ENCODE measurements around the gene TTC12.

The TTC12 gene

DNA sequence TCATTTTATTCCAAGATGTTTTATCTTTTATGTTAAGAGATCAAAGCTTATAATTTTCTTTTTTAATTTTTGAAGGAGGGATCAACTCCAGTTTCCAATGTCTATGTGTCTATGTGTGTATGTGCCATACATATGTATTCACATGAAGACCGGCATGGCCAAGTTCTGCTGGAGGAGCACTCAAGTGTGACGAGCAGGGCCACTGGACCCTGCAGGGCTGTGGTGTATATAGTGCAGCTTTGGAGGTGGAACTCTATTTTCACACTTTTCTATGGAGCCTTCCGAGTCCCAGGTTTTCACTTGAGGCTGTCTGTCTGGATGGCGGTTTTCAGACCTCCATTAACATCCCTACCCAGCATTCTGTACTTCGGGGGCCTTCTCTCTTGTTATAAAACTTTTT lies 36.5 kb upstream of the TTC12 start:
- no peak for DNase-seq (ENCODE audit: extremely low read depth, low read depth)
- TF ChIP-seq, protein P1, sequence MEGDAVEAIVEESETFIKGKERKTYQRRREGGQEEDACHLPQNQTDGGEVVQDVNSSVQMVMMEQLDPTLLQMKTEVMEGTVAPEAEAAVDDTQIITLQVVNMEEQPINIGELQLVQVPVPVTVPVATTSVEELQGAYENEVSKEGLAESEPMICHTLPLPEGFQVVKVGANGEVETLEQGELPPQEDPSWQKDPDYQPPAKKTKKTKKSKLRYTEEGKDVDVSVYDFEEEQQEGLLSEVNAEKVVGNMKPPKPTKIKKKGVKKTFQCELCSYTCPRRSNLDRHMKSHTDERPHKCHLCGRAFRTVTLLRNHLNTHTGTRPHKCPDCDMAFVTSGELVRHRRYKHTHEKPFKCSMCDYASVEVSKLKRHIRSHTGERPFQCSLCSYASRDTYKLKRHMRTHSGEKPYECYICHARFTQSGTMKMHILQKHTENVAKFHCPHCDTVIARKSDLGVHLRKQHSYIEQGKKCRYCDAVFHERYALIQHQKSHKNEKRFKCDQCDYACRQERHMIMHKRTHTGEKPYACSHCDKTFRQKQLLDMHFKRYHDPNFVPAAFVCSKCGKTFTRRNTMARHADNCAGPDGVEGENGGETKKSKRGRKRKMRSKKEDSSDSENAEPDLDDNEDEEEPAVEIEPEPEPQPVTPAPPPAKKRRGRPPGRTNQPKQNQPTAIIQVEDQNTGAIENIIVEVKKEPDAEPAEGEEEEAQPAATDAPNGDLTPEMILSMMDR (IDR thresholded peaks at IDR 0.05; ENCODE audit: low read depth, low read length), result no peak

DNA sequence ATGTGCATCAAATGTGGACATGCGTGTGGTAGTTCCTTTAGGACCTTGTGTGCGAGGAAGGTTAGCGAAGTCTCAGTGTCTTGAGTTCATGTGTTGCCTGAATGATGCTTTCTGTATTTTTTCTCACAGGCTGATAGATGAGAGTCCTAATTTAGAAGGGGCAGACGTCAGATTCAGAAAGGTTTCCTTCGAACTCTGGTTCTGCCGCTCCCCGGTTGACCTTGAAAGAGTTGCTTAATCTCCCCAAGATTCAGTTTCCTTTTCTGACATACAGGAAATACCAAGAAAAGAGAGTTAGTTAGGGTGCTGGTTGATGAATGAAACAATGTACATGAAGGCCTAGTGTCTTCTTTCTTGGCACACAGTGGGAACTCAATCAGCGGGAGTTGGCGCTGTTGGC lies 35.9 kb upstream of the TTC12 start:
- TF ChIP-seq, protein P1 (IDR thresholded peaks at IDR 0.05; ENCODE audit: low read depth, low read length), result no peak
- no peak for DNase-seq (ENCODE audit: extremely low read depth, low read depth)

DNA sequence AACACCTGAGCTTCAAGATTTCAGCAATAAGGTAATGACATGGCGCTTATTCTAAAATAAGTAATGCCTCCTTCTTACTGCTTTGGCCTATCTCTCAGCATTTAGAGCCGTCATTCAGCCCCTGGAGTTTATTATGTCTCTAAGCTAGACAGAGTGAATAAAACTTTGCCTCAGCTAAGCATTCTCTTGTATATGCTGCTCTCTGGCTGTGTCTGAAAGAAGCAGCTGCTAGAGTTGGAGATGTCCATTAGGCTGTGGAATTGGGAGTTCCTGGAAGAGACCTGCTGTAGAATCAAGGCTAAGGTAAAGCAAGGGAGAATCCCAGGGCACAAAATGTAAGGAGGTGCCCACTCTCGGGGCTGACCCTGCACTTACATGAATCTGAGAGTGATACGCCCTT lies 35.5 kb upstream of the TTC12 start:
- DNase-seq (ENCODE audit: extremely low read depth, low read depth), result no peak
- TF ChIP-seq, protein P1 (IDR thresholded peaks at IDR 0.05; ENCODE audit: low read depth, low read length), result peak; percentile 13

DNA sequence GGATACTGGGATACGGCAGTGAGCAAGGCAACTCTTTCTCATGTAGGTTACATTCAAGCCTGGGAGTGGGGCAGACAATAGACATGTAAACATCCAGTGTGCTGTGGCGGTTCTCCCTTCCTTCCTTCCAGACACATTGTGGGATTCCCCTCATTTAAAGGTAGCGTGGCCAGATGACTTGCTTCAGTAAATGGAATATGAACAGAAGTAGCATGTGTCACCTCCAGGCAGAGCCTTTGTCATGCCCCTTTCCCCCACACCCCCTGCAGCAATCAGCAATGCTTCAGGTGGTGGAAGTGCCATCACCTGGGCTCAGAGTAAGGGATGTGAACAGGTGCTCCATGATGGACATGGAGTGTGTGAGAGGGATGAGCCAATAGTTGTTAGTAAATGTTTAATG lies 34.8 kb upstream of the TTC12 start:
- no peak for DNase-seq (ENCODE audit: extremely low read depth, low read depth)
- TF ChIP-seq, protein P1 (IDR thresholded peaks at IDR 0.05; ENCODE audit: low read depth, low read length), result no peak

DNA sequence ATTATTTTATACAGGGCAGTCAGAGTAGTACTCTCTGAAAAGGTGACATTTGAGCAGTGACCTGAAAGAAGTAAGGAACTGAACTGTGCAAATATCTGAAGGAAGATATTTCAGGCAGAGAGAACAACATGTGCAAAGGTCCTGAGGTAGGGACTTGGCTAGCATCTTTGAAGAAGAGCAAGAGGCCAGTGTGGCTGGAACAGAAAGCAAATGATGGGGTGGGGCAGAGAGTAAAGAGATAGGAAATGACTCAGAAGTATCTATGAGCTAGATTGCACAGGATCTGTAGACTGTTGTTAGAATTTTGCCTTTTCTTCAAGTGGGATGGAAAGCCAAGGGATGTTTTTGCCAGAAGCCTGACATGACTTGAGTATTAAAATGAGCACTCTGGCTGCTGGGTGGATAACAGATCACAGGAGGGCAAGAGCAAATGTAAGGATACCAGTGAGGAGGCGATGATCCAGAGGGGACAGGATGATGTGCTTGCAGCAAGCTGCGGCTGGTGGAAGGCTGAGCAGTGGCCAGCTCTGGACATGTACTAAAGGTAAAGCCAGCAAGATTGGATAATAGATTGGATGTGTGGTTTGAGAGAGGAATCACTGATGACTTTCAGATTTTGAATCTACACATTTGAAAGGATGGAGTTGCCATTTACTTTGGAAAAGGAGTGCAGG lies 33.2 kb upstream of the TTC12 start:
- TF ChIP-seq, protein P1 (IDR thresholded peaks at IDR 0.05; ENCODE audit: low read depth, low read length), result no peak
- no peak for DNase-seq (ENCODE audit: extremely low read depth, low read depth)

DNA sequence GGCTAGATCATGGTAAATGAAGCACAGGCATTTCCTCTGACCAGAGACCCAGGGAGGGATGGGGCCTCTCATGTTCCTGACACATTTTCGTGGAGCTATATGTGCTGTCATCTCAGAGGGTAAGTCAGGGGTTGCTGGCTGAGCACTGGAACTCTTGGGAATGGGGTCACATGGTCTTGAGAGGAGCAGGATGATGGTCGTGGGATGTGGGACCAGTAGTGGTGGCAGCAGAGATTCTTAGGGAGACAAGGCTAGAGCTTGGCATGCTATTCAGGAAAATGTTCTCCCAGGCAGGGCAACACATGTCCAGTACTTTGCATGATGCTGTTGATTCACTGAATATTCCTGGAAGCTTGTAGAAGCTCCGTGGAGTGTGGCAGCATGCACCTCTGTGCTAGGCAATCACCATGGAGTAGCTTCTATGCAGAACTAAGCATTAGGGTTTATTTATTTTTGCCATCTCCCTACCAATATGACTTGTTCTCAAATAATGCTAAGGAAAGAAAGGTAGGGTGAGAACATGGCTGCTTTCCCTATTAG lies 31.4 kb upstream of the TTC12 start:
- DNase-seq (ENCODE audit: extremely low read depth, low read depth), result no peak
- TF ChIP-seq, protein P1 (IDR thresholded peaks at IDR 0.05; ENCODE audit: low read depth, low read length), result no peak

DNA sequence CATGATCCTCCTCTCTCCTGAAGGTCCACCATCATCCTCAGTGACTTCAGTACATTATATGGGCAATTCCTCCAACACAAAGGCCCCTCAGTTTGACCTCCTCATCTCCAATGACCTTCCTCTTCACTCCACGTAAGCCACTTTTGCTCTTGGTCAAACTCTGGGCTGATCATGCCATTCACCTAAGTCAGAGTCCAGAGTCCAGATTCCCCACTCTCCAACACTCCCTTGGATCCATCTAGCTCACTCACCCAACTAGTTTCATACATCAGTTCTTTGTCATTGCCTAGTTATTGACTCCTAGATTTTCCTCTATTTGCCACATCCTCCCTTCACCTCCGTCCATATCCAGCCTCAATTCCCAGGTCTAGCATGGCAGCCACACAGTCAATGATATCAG lies 30.5 kb upstream of the TTC12 start:
- no peak for DNase-seq (ENCODE audit: extremely low read depth, low read depth)
- TF ChIP-seq, protein P1 (IDR thresholded peaks at IDR 0.05; ENCODE audit: low read depth, low read length), result no peak

Measured in AG09319 (cell line).